Hematopoietic multipotent progenitor cell treated with erythropoietin and hydrocortisone succinate and interleukin-3 and kit ligand, for 15 days (in vitro differentiated cells): Measurements from ENCODE around the gene SEC14L3.

ENCODE experiments used
- DNase-seq: peaks from one replicate; pipeline ENCODE4 v3.0.0-alpha.2; 2015; ENCODE audit warnings: low spot score

The SEC14L3 gene

DNA sequence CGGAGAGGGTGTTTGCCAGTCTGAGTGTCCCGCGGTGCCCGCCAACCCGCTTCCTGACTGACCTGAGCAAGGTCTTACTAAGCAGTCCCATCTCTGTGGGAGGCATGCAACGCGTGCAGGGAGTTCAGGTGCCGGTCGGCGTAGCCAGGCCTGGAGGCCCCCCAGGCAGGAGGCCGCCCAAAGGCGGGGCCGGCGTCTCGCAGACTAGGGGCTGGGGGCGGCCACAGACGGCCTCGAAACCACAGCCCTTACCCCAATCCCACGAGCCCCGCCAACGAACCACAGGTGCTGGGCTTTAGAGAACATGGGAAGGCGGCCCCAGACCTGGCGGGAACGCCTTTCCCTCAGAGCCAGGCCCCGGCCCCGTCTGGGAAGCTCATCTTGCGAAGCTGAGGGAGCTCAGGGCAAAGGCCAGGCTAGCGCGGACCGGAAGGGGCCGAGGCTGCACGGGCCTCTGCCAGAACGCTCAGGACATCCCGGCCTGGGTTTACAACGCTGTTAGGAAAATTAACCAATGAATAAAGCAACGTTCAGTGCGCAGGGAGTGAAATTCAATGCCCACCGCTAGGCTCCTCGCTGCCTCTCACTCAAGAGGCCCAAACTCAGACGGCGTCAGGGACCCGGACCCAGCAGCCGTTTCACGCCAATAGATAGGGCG lies 48.4 kb downstream of the SEC14L3 start:
- DNase-seq = peak; percentile 37

DNA sequence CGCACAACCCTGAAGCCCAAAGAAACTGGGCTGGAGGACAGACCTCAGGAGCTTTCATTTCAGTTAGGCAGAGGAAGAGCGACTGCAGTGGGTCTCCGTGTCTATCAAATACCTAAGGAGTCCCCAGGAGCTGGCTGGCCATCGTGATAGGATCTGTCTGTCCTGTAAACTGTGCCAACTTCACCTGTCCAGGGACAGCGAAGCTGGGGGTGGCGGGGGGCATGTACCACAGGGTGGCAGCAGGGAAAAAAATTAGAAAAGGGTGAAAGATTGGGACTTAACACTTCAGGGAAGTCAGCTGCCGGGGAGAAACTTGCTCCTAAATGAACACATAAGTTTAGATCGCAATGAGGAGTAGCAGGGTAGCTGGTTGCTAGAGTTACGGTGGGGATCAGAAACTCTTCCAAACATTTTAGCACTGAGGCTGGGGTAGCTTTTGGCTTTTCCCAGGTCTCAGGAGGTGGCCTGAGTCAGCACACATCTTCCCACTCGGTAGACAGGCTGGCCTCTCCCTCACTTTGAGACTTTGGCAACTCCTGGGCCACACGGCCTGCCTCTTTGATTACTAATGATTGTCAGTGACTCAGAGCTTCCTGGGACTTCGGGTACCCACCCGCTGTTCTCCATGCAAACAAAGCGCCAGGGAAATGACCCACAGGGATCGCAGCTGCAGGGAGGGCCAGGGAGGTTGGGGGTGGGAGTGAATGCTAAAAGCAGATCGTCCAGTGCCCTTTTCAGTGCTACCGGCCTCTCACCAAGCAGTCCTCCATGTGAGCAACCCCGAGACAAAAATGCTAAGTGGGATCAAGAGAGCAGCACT lies 49.1 kb downstream of the SEC14L3 start:
- DNase-seq = peak; percentile 75

DNA sequence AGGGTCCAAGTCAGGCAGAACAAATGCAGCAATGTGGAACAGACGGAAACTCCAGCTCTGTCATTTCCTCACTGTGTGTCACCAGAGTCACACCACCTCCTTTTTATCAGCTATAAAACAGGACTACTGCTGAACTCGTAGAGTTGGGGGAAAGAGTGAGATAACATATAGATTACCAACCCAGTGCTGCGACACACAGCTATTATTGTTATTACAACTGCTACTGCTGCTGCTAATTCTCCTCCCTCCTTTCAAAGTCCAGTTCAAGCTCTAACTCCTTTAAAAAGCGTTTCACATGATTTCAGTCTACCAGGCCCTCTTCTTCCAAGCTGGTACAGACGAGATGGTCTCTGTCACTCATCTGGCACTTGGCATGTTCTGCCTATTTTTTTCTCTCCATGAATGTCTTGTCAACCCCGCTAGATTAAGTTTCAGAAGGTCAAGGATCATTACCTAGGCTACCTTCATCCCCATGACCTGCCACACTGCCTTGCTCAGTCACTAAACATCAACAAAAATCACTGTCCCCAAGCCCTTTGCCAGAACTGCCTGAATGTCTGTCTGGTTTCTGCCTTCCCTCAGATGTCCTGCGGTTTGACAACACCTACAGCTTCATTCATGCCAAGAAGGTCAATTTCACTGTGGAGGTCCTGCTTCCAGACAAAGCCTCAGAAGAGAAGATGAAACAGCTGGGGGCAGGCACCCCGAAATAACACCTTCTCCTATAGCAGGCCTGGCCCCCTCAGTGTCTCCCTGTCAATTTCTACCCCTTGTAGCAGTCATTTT lies 49.9 kb downstream of the SEC14L3 start:
- DNase-seq = peak; percentile 82

GRCh38 chr22:30420347-30421125 lies 51.3 kb downstream of the SEC14L3 start:
- DNase-seq = peak; percentile 56

DNA sequence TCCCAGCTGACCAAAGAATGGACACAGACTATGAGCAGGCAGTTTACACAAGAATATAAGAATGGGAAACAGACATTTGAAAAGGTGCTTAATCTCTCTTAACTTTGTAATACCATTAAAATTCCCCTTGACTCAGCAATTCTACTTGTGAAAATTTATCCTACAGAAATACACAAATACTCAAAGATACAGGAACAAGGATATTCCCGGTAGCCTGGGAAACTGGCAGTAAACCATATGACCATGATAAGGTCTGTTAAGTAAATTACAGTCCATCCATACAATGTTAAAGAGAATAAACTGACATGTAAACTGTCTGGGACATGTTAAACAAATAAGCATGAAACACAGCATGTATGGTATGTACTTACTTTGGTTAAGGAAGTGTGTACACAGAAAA lies 55.0 kb downstream of the SEC14L3 start:
- no peak for DNase-seq

DNA sequence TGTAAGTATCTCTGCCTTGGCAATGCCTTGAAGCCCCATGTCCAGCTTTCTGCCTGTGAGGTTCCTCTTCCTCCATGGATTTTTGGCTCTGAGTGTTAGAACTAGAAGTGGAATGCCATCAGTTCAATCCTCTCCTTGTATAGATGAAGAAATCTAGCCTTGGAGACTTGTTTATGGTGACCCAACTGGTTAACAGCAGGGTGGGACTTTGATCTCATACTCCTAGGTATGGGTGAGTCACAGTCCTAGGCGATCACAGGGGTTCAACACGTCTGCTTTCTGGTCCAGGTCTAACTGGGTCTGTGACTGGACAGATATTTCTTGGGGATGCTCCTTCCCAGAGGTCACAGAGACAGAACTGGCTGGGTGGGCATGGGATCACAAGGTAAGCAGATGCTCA lies 55.4 kb downstream of the SEC14L3 start:
- no peak for DNase-seq

DNA sequence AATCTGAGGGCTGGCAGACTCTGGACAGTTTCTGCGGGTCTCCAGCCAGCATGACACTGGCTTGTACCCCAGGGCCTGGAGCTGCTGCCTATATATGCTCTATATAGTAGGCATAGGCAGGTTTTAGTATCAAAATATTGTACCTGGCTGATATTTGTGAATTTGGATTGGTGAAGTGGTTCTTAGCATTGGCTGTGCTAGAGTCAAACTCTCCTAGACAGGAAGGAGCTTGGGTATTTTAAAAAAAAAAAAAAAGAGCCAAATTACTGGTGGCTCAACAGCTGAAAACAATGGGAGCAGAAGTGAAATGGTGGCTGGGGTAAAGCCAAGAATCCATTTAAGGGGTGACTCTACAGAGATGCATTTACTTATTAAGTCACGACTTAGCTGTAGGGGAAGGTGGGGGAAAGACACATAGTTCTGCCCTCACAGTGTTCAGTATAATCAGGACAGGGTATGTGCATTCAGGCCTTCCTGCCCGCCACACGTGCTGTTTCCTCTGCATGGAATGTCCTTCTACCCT lies 57.2 kb downstream of the SEC14L3 start:
- DNase-seq = no peak

- no peak for DNase-seq
These were observed 57.9 kb downstream of the SEC14L3 start for GRCh38 chr22:30413745-30414524.

DNA sequence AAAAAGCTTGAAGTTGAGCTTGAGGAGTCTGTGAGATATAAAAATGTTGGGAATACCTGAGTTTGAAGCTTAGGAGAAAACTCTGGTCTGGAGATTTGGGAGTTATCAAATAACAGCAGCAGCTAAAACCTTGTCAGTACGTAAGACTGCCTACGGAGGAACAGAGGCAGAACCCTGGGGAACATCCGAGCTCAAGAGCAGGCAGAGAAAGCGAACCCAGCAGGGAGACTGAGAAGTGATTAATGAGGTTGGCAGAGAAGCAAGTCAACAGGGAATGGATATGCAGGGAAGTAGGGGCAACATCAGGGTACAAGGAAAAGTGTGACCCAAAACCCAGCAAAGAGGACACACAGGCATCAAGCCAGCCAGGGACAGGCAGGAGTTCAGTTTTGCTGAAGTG lies 58.8 kb downstream of the SEC14L3 start:
- DNase-seq = no peak

- DNase-seq = no peak
These were observed 60.0 kb downstream of the SEC14L3 start for GRCh38 chr22:30411780-30412179.
